ENCODE measurements around the gene PRMT3. TPM values are rescaled to one million over a fixed set of nuclear protein-coding genes. Genes with fewer than 3 reads are reported as not detected.

PRMT3 gene
- total and polyA plus RNA-seq, 7 donors, result 6.3 to 23.2 (median 17.2) TPM

DNA sequence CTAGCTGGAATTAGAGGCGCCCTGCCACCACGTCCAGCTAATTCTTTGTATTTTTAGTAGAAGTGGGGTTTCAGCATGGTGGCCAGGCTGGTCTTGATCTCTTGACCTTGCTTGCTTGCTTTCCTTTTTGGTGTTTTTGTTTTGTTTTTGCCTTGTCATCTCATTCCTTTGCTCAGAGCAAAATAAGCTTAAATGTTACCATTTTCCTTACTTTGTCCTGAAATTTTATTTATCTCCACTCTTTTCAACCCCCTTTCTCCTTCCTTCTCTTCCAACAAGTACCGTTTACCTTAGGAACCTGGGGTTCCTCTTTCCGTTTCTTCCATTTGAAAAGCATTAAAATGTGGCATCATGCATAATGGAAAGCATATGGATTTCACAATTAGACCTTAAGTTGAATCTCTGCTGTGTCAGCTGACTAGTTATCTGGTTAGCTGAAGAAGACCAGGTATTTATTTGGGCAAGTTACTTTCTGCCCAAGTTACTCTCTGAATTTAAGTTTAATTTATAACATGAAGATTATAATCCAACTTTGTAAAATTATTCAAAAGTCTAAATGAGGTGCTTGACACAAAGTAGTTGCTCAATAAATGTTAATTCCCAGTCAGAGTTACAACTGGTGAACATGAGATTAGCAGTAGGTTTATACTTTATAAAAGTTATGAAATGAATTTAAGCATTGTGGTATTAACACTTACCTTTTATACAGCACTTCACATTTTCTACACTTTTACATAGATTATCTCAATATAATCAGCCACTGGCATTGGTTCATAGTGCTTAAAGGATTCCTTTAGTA lies 69.7 kb downstream of the PRMT3 start:
- no peak for ATAC-seq

DNA sequence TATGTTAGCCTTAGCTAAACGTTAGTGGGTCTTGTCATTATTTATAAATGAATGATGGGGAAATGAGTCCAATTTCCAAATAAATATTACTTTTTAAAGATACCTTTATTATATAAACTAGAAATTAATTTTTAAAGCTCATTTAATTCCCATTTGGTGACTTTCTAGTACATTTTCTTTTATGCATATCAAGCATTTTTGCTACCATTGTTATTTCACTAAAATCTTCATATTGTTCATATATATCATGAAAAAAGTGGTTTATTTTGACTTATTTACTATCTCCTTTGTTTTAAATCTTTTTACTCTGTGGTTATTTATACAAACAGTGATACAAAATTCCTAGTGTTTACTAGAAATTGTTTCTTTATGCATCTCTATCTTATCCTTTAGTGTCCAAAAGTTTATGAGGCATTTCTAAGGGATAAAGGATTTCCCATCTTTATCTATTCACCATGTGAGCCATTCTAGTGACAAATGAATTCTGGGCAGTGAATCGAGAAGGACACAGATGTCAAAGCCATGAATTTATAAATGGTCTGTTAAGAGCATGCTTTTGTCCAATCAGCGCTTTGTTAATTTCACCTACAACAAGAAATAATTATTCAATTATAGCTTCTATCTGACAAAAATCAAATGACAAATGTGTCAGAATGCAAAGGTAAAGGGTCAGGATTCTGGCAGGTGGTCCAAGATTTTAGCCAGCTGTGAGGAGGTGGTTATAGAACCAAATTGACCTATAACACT lies 70.6 kb downstream of the PRMT3 start:
- intact Hi-C loops (cut with DNase I), result no loop called here
- peaks cover 0 to 25% of the 10 kb centered on the region in 2 donors for H3K36me3 ChIP-seq (ENCODE audit: insufficient read depth in 1 of 2, low read depth in 1 of 2)
- H3K4me3 ChIP-seq, result no peak overlapping the region
- no peaks in the 10 kb centered on the region for H3K27me3 ChIP-seq (ENCODE audit: insufficient read depth in 3 of 3, low read length in 2 of 3)
- 83 to 89% (median 85%) methylated on average over 3 of the region's 3 CpGs for WGBS, 3 donors
- H3K27ac ChIP-seq, result no peak overlapping the region
- TF ChIP-seq, protein P1, sequence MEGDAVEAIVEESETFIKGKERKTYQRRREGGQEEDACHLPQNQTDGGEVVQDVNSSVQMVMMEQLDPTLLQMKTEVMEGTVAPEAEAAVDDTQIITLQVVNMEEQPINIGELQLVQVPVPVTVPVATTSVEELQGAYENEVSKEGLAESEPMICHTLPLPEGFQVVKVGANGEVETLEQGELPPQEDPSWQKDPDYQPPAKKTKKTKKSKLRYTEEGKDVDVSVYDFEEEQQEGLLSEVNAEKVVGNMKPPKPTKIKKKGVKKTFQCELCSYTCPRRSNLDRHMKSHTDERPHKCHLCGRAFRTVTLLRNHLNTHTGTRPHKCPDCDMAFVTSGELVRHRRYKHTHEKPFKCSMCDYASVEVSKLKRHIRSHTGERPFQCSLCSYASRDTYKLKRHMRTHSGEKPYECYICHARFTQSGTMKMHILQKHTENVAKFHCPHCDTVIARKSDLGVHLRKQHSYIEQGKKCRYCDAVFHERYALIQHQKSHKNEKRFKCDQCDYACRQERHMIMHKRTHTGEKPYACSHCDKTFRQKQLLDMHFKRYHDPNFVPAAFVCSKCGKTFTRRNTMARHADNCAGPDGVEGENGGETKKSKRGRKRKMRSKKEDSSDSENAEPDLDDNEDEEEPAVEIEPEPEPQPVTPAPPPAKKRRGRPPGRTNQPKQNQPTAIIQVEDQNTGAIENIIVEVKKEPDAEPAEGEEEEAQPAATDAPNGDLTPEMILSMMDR (IDR thresholded peaks at IDR 0.05), result no peak
- DNase-seq, result no peak
- ATAC-seq, result no peak
- H3K9me3 ChIP-seq, result no peaks in the 10 kb centered on the region
- no peaks in the 10 kb centered on the region for H3K4me1 ChIP-seq

More for the DNA sequence above, 69.7 kb downstream of the PRMT3 start:
- 92 to 97% (median 96%) methylated on average over 4 of the region's 4 CpGs for WGBS, 3 donors
- intact Hi-C loops (cut with DNase I), result no loop called here
- Histone ChIP-seq H3K4me3 (no peak overlapping the region), H3K4me1 (no peaks in the 10 kb centered on the region), H3K27ac (no peak overlapping the region), H3K27me3 (ENCODE audit: insufficient read depth in 3 of 3, low read length in 2 of 3) (no peaks in the 10 kb centered on the region), H3K36me3 (ENCODE audit: insufficient read depth in 1 of 2, low read depth in 1 of 2) (peaks cover 0 to 31% of the 10 kb centered on the region in 2 donors), H3K9me3 (no peaks in the 10 kb centered on the region)
- no peak for DNase-seq
- TF ChIP-seq, protein P1 (IDR thresholded peaks at IDR 0.05), result no peak

DNA sequence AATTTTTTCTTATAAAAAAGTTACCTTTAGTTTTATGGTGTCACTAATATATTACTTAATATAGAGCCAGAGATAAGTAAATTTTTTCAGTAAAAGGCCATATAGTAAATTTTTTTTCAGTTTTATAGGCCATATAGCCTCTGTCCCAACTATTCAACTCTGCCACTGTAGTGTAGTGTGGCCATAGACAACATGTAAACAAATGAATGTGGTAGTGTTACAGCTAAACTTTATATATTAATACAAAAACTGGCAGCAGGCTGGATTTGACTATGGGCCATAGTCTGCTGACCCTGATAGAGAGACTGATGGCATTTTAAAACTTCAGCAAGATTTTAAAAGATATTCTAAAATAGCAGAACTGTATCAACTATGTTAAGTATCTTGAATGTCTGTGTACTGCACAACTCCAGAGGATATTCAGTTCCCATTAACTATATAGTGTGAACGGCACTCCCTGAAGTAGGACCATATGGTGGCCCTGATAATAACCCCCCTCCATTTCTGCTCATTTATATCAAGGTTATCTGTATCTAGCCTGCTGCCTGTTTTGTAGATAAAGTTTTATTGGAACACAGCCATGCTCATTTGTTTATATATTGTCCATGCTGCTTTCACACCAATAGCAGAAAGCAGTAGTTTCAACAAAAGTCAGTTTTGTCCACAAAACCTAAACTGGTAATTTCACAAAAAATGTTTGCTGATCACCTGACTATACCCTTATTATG lies 71.6 kb downstream of the PRMT3 start:
- Histone ChIP-seq H3K9me3 (no peaks in the 10 kb centered on the region), H3K4me1 (no peaks in the 10 kb centered on the region), H3K36me3 (ENCODE audit: insufficient read depth in 1 of 2, low read depth in 1 of 2) (peaks cover 0 to 16% of the 10 kb centered on the region in 2 donors), H3K4me3 (no peak overlapping the region), H3K27me3 (ENCODE audit: insufficient read depth in 3 of 3, low read length in 2 of 3) (no peaks in the 10 kb centered on the region), H3K27ac (no peak overlapping the region)
- intact Hi-C loops (cut with DNase I), result no loop called here
- 86 to 100% (median 88%) methylated on average over 1 of the region's 1 CpG for WGBS, 3 donors
- no peak for ATAC-seq
- no peak for DNase-seq
- TF ChIP-seq, protein P1 (IDR thresholded peaks at IDR 0.05), result no peak

DNA sequence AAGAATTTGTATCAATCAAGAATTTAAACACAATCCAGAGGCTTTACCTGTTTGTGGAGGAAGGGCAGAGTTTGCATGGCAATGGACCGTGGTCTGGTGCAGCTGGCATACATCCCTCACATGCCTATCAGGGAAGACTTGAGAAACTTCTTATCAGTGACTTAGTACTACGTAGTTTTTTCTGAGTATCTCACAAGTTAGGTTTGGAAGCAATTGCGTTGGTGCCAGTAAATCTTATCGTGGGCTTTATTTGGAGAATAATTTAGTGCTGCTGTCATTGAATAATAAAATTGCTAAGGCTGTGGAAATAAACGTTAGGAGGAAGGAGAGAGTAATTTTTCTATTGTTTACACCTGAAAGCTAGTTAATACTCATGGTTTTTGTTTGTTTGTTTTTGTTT lies 72.3 kb downstream of the PRMT3 start:
- ATAC-seq (no peak), DNase-seq (no peak)
- intact Hi-C loops (cut with DNase I), result no loop called here
- no peak overlapping the region for H3K27ac ChIP-seq
- H3K36me3 ChIP-seq (ENCODE audit: insufficient read depth in 1 of 2, low read depth in 1 of 2), result peaks cover 0 to 22% of the 10 kb centered on the region in 2 donors
- TF ChIP-seq, protein P1 (IDR thresholded peaks at IDR 0.05), result no peak
- no peaks in the 10 kb centered on the region for H3K9me3 ChIP-seq
- H3K4me3 ChIP-seq, result no peak overlapping the region
- H3K27me3 ChIP-seq (ENCODE audit: insufficient read depth in 3 of 3, low read length in 2 of 3), result no peaks in the 10 kb centered on the region
- WGBS, 3 donors, result 71 to 78% (median 71%) methylated on average over 5 of the region's 5 CpGs
- H3K4me1 ChIP-seq, result no peaks in the 10 kb centered on the region
